C4-2B (cell line): Measurements from ENCODE around the gene WSCD1.

Experiments used
- CTCF ChIP-seq: fragments of 450-650 bp; conservative IDR thresholded peaks from 2 replicates; pipeline ENCODE4 v1.5.1; 2017; ENCODE audit warnings: mild to moderate bottlenecking
- ZFX ChIP-seq: fragments of 450-650 bp; IDR thresholded peaks from 2 replicates; pipeline ENCODE4 v1.6.1; 2017

GRCh38 chr17:6108382-6108781, 38.2 kb downstream of the WSCD1 start:
- TF ChIP-seq CTCF (no peak), ZFX (no peak)
